Measurements from ENCODE around the gene ZNF462.

ZNF462 gene

GRCh38 chr9:106874652-106875051, 11.7 kb downstream of the ZNF462 start:
- no peak overlapping the region for H3K4me3 ChIP-seq (ENCODE audit: low read depth, low read length)
- TF ChIP-seq MYC (IDR thresholded peaks at IDR 0.05; ENCODE audit: low read depth, low read length) (no peak), MAX (IDR thresholded peaks at IDR 0.05; ENCODE audit: low read depth, low read length) (no peak), CTCF (IDR thresholded peaks at IDR 0.05; ENCODE audit: low read depth, low read length) (no peak)
- no peak for DNase-seq (ENCODE audit: low read depth)

- no peak for TF ChIP-seq CTCF (IDR thresholded peaks at IDR 0.05; ENCODE audit: low read depth, low read length)
- DNase-seq (ENCODE audit: low read depth) = no peak
- no peak overlapping the region for H3K4me3 ChIP-seq (ENCODE audit: low read depth, low read length)
Observed at GRCh38 chr9:106875529-106875928, 12.6 kb downstream of the ZNF462 start.

- no peak for DNase-seq (ENCODE audit: low read depth)
- TF ChIP-seq CTCF (IDR thresholded peaks at IDR 0.05; ENCODE audit: low read depth, low read length) (no peak), POLR2A (IDR thresholded peaks at IDR 0.05; ENCODE audit: extremely low read depth, insufficient read length) (no peak), MAX (IDR thresholded peaks at IDR 0.05; ENCODE audit: low read depth, low read length) (no peak), MYC (IDR thresholded peaks at IDR 0.05; ENCODE audit: low read depth, low read length) (no peak)
- H3K4me3 ChIP-seq (ENCODE audit: low read depth, low read length) = no peak overlapping the region
Observed at GRCh38 chr9:106877345-106877744, 14.4 kb downstream of the ZNF462 start.

- TF ChIP-seq CTCF (IDR thresholded peaks at IDR 0.05; ENCODE audit: low read depth, low read length) = no peak
- no peak for TF ChIP-seq MYC (IDR thresholded peaks at IDR 0.05; ENCODE audit: low read depth, low read length)
- TF ChIP-seq POLR2A (IDR thresholded peaks at IDR 0.05; ENCODE audit: extremely low read depth, insufficient read length) = no peak
- TF ChIP-seq MAX (IDR thresholded peaks at IDR 0.05; ENCODE audit: low read depth, low read length) = no peak
- H3K4me3 ChIP-seq (ENCODE audit: low read depth, low read length) = no peak overlapping the region
- no peak for DNase-seq (ENCODE audit: low read depth)
Observed at GRCh38 chr9:106878081-106878837, 15.3 kb downstream of the ZNF462 start.

- no peak for DNase-seq (ENCODE audit: low read depth)
- no peak for TF ChIP-seq CTCF (IDR thresholded peaks at IDR 0.05; ENCODE audit: low read depth, low read length)
- TF ChIP-seq POLR2A (IDR thresholded peaks at IDR 0.05; ENCODE audit: extremely low read depth, insufficient read length) = no peak
- TF ChIP-seq MYC (IDR thresholded peaks at IDR 0.05; ENCODE audit: low read depth, low read length) = no peak
- TF ChIP-seq MAX (IDR thresholded peaks at IDR 0.05; ENCODE audit: low read depth, low read length) = no peak
- no peak overlapping the region for H3K4me3 ChIP-seq (ENCODE audit: low read depth, low read length)
Observed at GRCh38 chr9:106878934-106879333, 16.0 kb downstream of the ZNF462 start.

- no peak for TF ChIP-seq POLR2A (IDR thresholded peaks at IDR 0.05; ENCODE audit: extremely low read depth, insufficient read length)
- no peak for TF ChIP-seq MYC (IDR thresholded peaks at IDR 0.05; ENCODE audit: low read depth, low read length)
- no peak for TF ChIP-seq CTCF (IDR thresholded peaks at IDR 0.05; ENCODE audit: low read depth, low read length)
- no peak for TF ChIP-seq MAX (IDR thresholded peaks at IDR 0.05; ENCODE audit: low read depth, low read length)
- H3K4me3 ChIP-seq (ENCODE audit: low read depth, low read length) = no peak overlapping the region
- DNase-seq (ENCODE audit: low read depth) = no peak
Observed at GRCh38 chr9:106879439-106879882, 16.5 kb downstream of the ZNF462 start.

Measured in NB4 (cell line).